Activated CD8-positive, alpha-beta T cell treated with anti-CD3 and anti-CD28 coated beads, Interleukin-2, amount 10 ng/mL, durations not matched to agents 7 days and 5 days (primary cell): ENCODE data around the gene LANCL2. TPM values are rescaled to one million over a fixed set of nuclear protein-coding genes. Genes with fewer than 3 reads are reported as not detected.

Experiments used
- ATAC-seq: fragments of 150-1000 bp; cut with Tn5 transposase; one replicate; pipeline ENCODE4 v1.10.0; 2021; ENCODE audit warnings: moderate library complexity
- CTCF ChIA-PET: fragments of 350-600 bp; sonication (Branson Sonifier 250); formaldehyde crosslinking; loops from one replicate; lab custom pipeline; 2021; ENCODE audit warnings: antibody characterized with exemption; lab: Charles Lee
- POLR2A ChIA-PET: fragments of 350-600 bp; sonication (Branson Sonifier 250); formaldehyde crosslinking; loops from one replicate; lab custom pipeline; 2021; ENCODE audit warnings: antibody characterized with exemption; lab: Charles Lee
- DNase-seq: peaks from one replicate; pipeline ENCODE4 v3.0.0-alpha.2; 2020
- H3K27ac Mint-ChIP-seq: one replicate; pipeline ENCODE4 v1.8.0; 2021; ENCODE audit warnings: mild to moderate bottlenecking, mixed read lengths
- H3K27me3 Mint-ChIP-seq: one replicate; pipeline ENCODE4 v1.8.0; 2021; ENCODE audit warnings: low read depth, mixed read lengths
- H3K36me3 Mint-ChIP-seq: one replicate; pipeline ENCODE4 v1.8.0; 2021; ENCODE audit warnings: low read depth, mixed read lengths
- H3K4me1 Mint-ChIP-seq: one replicate; pipeline ENCODE4 v1.8.0; 2021; ENCODE audit warnings: low read depth, mixed read lengths
- H3K4me3 Mint-ChIP-seq: one replicate; pipeline ENCODE4 v1.8.0; 2021; ENCODE audit warnings: mild to moderate bottlenecking, mixed read lengths
- H3K9me3 Mint-ChIP-seq: one replicate; pipeline ENCODE4 v1.8.0; 2022; ENCODE audit warnings: mixed read lengths; ENCODE audit not compliant: insufficient read depth
- total RNA-seq, 2 experiments: library from RNA; stranded (reverse); gene quantifications; one replicate each; pipeline ENCODE4 v1.2.3, GENCODE V29; 2021

The LANCL2 gene
- total RNA-seq, 2 experiments from 2014 or later: 8.0 to 8.5 TPM

- peak overlapping the region; percentile 71 for H3K27ac Mint-ChIP-seq
- POLR2A ChIA-PET: no interaction called here
- H3K9me3 Mint-ChIP-seq: no peaks in the 10 kb centered on the region
- H3K27me3 Mint-ChIP-seq: no peaks in the 10 kb centered on the region
- CTCF ChIA-PET: no interaction called here
- ATAC-seq: no peak
- peaks cover 44% of the 10 kb centered on the region for H3K4me1 Mint-ChIP-seq
- no peak for DNase-seq
- peaks cover 19% of the 10 kb centered on the region for H3K36me3 Mint-ChIP-seq
- H3K4me3 Mint-ChIP-seq: peak overlapping the region; percentile 27
These were observed 111.0 kb downstream of the LANCL2 start for GRCh38 chr7:55475855-55476803.

- no peak overlapping the region for H3K4me3 Mint-ChIP-seq
- no peaks in the 10 kb centered on the region for H3K27me3 Mint-ChIP-seq
- no peaks in the 10 kb centered on the region for H3K9me3 Mint-ChIP-seq
- CTCF ChIA-PET: no interaction called here
- POLR2A ChIA-PET: no interaction called here
- H3K27ac Mint-ChIP-seq: no peak overlapping the region
- ATAC-seq: no peak
- DNase-seq: no peak
- peaks cover 44% of the 10 kb centered on the region for H3K4me1 Mint-ChIP-seq
- peaks cover 18% of the 10 kb centered on the region for H3K36me3 Mint-ChIP-seq
These were observed 112.0 kb downstream of the LANCL2 start for GRCh38 chr7:55476852-55477780.

GRCh38 chr7:55477781-55478374 lies 112.7 kb downstream of the LANCL2 start:
- Mint-ChIP-seq H3K4me1 (peaks cover 48% of the 10 kb centered on the region), H3K36me3 (peaks cover 18% of the 10 kb centered on the region), H3K27me3 (no peaks in the 10 kb centered on the region), H3K27ac (no peak overlapping the region), H3K9me3 (no peaks in the 10 kb centered on the region), H3K4me3 (no peak overlapping the region)
- DNase-seq (no peak), ATAC-seq (no peak)
- CTCF ChIA-PET: interaction anchor here (1.4 kb wide), 1 partner anchor 9 kb away, joined by 4 read pairs; no protein-coding TSS in a partner anchor
- POLR2A ChIA-PET: no interaction called here

- no peak overlapping the region for H3K27ac Mint-ChIP-seq
- peaks cover 17% of the 10 kb centered on the region for H3K36me3 Mint-ChIP-seq
- peaks cover 52% of the 10 kb centered on the region for H3K4me1 Mint-ChIP-seq
- H3K27me3 Mint-ChIP-seq: no peaks in the 10 kb centered on the region
- no peak overlapping the region for H3K4me3 Mint-ChIP-seq
- H3K9me3 Mint-ChIP-seq: no peaks in the 10 kb centered on the region
- ATAC-seq (no peak), DNase-seq (no peak)
- ChIA-PET POLR2A (interaction anchor here (0.6 kb wide), 1 partner anchor 76 kb away, joined by 4 read pairs; no protein-coding TSS in a partner anchor), CTCF (interaction anchor here (0.5 to 1.4 kb wide), 3 partner anchors 10 to 87 kb away, joined by 3 to 4 read pairs (median 4); no protein-coding TSS in a partner anchor)
These were observed 113.6 kb downstream of the LANCL2 start for GRCh38 chr7:55478700-55479099.

- ATAC-seq (no peak), DNase-seq (no peak)
- Mint-ChIP-seq H3K27ac (no peak overlapping the region), H3K27me3 (no peaks in the 10 kb centered on the region), H3K36me3 (peaks cover 15% of the 10 kb centered on the region), H3K4me3 (no peak overlapping the region), H3K4me1 (peaks cover 33% of the 10 kb centered on the region), H3K9me3 (no peaks in the 10 kb centered on the region)
- POLR2A ChIA-PET: interaction anchor here (0.7 kb wide), 1 partner anchor 130 kb away, joined by 4 read pairs; no protein-coding TSS in a partner anchor
- CTCF ChIA-PET: no interaction called here
These were observed 116.0 kb downstream of the LANCL2 start for GRCh38 chr7:55481155-55481554.

- CTCF ChIA-PET: no interaction called here
- Mint-ChIP-seq H3K4me1 (peaks cover 19% of the 10 kb centered on the region), H3K27ac (no peak overlapping the region)
These were observed 117.9 kb downstream of the LANCL2 start for GRCh38 chr7:55483046-55483445.

More at GRCh38 chr7:55483046-55483445, 117.9 kb downstream of the LANCL2 start:
- H3K9me3 Mint-ChIP-seq: no peaks in the 10 kb centered on the region
- no peak for ATAC-seq
- DNase-seq: no peak
- H3K4me3 Mint-ChIP-seq: no peak overlapping the region
- no peaks in the 10 kb centered on the region for H3K27me3 Mint-ChIP-seq
- peaks cover 16% of the 10 kb centered on the region for H3K36me3 Mint-ChIP-seq
- POLR2A ChIA-PET: no interaction called here

Other genes with a start within 250 kb of the LANCL2 start
- 10 to 100 TPM; 44.5 to 45.3 TPM for gene VOPP1, start 207.2 kb downstream of the LANCL2 start, total RNA-seq